IMR-90 (cell line): ENCODE measurements around the gene SULT1B1. TPM values are rescaled to one million over a fixed set of nuclear protein-coding genes. Genes with fewer than 3 reads are reported as not detected.

Experiments used
- ATAC-seq: fragments of 200-7000 bp; cut with Tn5 transposase; 2 replicates; pipeline ENCODE4 v1.9.1; 2020; ENCODE audit warnings: low read depth, mild to moderate bottlenecking, moderate library complexity
- BruUV-seq: library from RNA; stranded (reverse); fragments of 400-500 nt; replicated peaks from 2 replicates; lab custom pipeline; 2021; lab: Mats Ljungman, UMichigan
- CTCF ChIA-PET: fragments of 300-600 bp; formaldehyde crosslinking; extraction: SDS; loops from one replicate; lab custom pipeline; 2021; ENCODE audit warnings: antibody characterized with exemption; lab: Yijun Ruan, JAX
- POLR2A ChIA-PET: fragments of 300-600 bp; sonication (Branson Sonifier 250); formaldehyde crosslinking; loops from one replicate; lab custom pipeline; 2022; ENCODE audit warnings: antibody characterized with exemption; ENCODE audit not compliant: unreplicated experiment; lab: Charles Lee
- DNase-seq: peaks from one replicate; pipeline ENCODE4 v3.0.0; 2013
- H2AFZ ChIP-seq: replicated peaks from 2 replicates; pipeline ENCODE3; 2013; ENCODE audit warnings: low read length, mild to moderate bottlenecking; ENCODE audit not compliant: poor library complexity
- H2AK5ac ChIP-seq: 2 replicates; pipeline ENCODE4 v1.6.1; 2013; ENCODE audit warnings: low read depth, low read length, inconsistent platforms
- H2AK9ac ChIP-seq: replicated peaks from 2 replicates; pipeline ENCODE3; 2013; ENCODE audit warnings: mild to moderate bottlenecking, low read depth, low read length, moderate library complexity; ENCODE audit not compliant: poor library complexity
- H2BK120ac ChIP-seq: 2 replicates; pipeline ENCODE4 v1.6.1; 2013; ENCODE audit warnings: low read depth, low read length, inconsistent platforms
- H2BK15ac ChIP-seq: 3 replicates; pipeline ENCODE4 v1.6.1; 2013; ENCODE audit warnings: low read depth, low read length, inconsistent platforms
- H2BK20ac ChIP-seq: 2 replicates; pipeline ENCODE4 v1.6.1; 2013; ENCODE audit warnings: low read depth, mild to moderate bottlenecking, inconsistent platforms, low read length, moderate library complexity
- H2BK5ac ChIP-seq: 2 replicates; pipeline ENCODE4 v1.6.1; 2013; ENCODE audit warnings: mild to moderate bottlenecking, low read depth, low read length, inconsistent platforms; ENCODE audit not compliant: poor library complexity, severe bottlenecking
- H3K14ac ChIP-seq: replicated peaks from 2 replicates; pipeline ENCODE4 v1.6.1; 2013; ENCODE audit warnings: low read depth, low read length, inconsistent platforms
- H3K18ac ChIP-seq: 2 replicates; pipeline ENCODE4 v1.6.1; 2013; ENCODE audit warnings: low read depth, low read length, control low read depth
- H3K23ac ChIP-seq: 2 replicates; pipeline ENCODE4 v1.6.1; 2013; ENCODE audit warnings: low read depth, low read length, inconsistent platforms
- H3K27ac ChIP-seq: 2 replicates; pipeline ENCODE4 v1.5.1; 2013; ENCODE audit warnings: mild to moderate bottlenecking, control low read depth, low read length; ENCODE audit not compliant: insufficient read depth
- H3K27me3 ChIP-seq: 2 replicates; pipeline ENCODE4 v1.6.1; 2013; ENCODE audit warnings: low read length; ENCODE audit not compliant: control insufficient read depth, insufficient read depth
- H3K36me3 ChIP-seq: 2 replicates; pipeline ENCODE4 v1.6.1; 2013; ENCODE audit warnings: low read length, mixed read lengths; ENCODE audit not compliant: control insufficient read depth, insufficient read depth
- H3K4ac ChIP-seq: 2 replicates; pipeline ENCODE4 v1.6.1; 2013; ENCODE audit warnings: low read depth, low read length, inconsistent platforms
- H3K4me1 ChIP-seq: 2 replicates; pipeline ENCODE4 v1.6.1; 2013; ENCODE audit warnings: low read length, mixed read lengths; ENCODE audit not compliant: control insufficient read depth, insufficient read depth
- H3K4me2 ChIP-seq: 2 replicates; pipeline ENCODE4 v1.6.1; 2013; ENCODE audit warnings: low read depth, mild to moderate bottlenecking, control low read depth, low read length, moderate library complexity
- H3K4me3 ChIP-seq: 2 replicates; pipeline ENCODE4 v1.5.1; 2013; ENCODE audit warnings: low read depth, mild to moderate bottlenecking, control low read depth, low read length, moderate library complexity; ENCODE audit not compliant: insufficient read depth
- H3K56ac ChIP-seq: 2 replicates; pipeline ENCODE4 v1.6.1; 2013; ENCODE audit warnings: low read length, inconsistent platforms; ENCODE audit not compliant: insufficient read depth; ENCODE audit errors: extremely low read depth
- H3K79me1 ChIP-seq, 2 experiments: 2 replicates each; pipeline ENCODE4 v1.6.1; 2013; ENCODE audit warnings: low read length in 2 of 2, inconsistent platforms in 1 of 2, low read depth in 1 of 2
- H3K9ac ChIP-seq: 2 replicates; pipeline ENCODE4 v1.6.1; 2013; ENCODE audit warnings: low read depth, low read length, control low read depth
- H3K9me1 ChIP-seq: 2 replicates; pipeline ENCODE4 v1.6.1; 2013; ENCODE audit warnings: low read length, inconsistent platforms; ENCODE audit not compliant: insufficient read depth
- H3K9me3 ChIP-seq: 2 replicates; pipeline ENCODE4 v1.6.1; 2013; ENCODE audit warnings: low read length; ENCODE audit not compliant: control insufficient read depth, insufficient read depth
- H4K20me1 ChIP-seq: 2 replicates; pipeline ENCODE4 v1.6.1; 2013; ENCODE audit warnings: low read length, inconsistent platforms; ENCODE audit not compliant: insufficient read depth
- H4K5ac ChIP-seq: 2 replicates; pipeline ENCODE4 v1.6.1; 2013; ENCODE audit warnings: mild to moderate bottlenecking, low read depth, low read length, control low read depth
- H4K8ac ChIP-seq, 2 experiments: 2 replicates each; pipeline ENCODE4 v1.6.1; 2013; ENCODE audit warnings: low read depth in 2 of 2, low read length in 2 of 2, control low read depth in 1 of 2, inconsistent platforms in 1 of 2
- H4K91ac ChIP-seq: 2 replicates; pipeline ENCODE4 v1.6.1; 2013; ENCODE audit warnings: low read depth, low read length, inconsistent platforms; ENCODE audit not compliant: insufficient read depth
- BHLHE40 ChIP-seq: fragments of 150-350 bp; IDR thresholded peaks from 2 replicates; pipeline ENCODE4 v1.6.1; 2016; ENCODE audit warnings: mild to moderate bottlenecking, low read depth, low read length
- CEBPB ChIP-seq: IDR thresholded peaks from 2 replicates; pipeline ENCODE4 v1.6.1; 2012; ENCODE audit warnings: low read depth, low read length, improper control_type of control experiment
- CTCF ChIP-seq: conservative IDR thresholded peaks from 2 replicates; pipeline ENCODE4 v1.5.1; 2012; ENCODE audit warnings: mild to moderate bottlenecking, low read depth, low read length, improper control_type of control experiment
- FOS ChIP-seq: fragments of 150-350 bp; IDR thresholded peaks from 2 replicates; pipeline ENCODE4 v1.6.1; 2016; ENCODE audit warnings: low read depth, low read length
- MXI1 ChIP-seq: IDR thresholded peaks from 2 replicates; pipeline ENCODE4 v1.6.1; 2012; ENCODE audit warnings: low read depth, mild to moderate bottlenecking, low read length, moderate library complexity, borderline replicate concordance
- NFE2L2 ChIP-seq: fragments of 150-350 bp; IDR thresholded peaks from 2 replicates; pipeline ENCODE4 v1.6.1; 2016; ENCODE audit warnings: low read depth, mild to moderate bottlenecking, low read length
- RAD21 ChIP-seq: IDR thresholded peaks from 2 replicates; pipeline ENCODE4 v1.6.1; 2012; ENCODE audit warnings: low read length, improper control_type of control experiment
- RFX5 ChIP-seq: IDR thresholded peaks from 2 replicates; pipeline ENCODE4 v1.8.0; 2012; ENCODE audit warnings: low read depth, mild to moderate bottlenecking, low read length, moderate library complexity
- SMC3 ChIP-seq: fragments of 150-350 bp; IDR thresholded peaks from 2 replicates; pipeline ENCODE4 v1.6.1; 2016; ENCODE audit warnings: low read depth, mild to moderate bottlenecking, antibody characterized with exemption, low read length, moderate library complexity
- dilution Hi-C: fragments of 300-500 bp; cut with HindIII; formaldehyde crosslinking; loops from one replicate; pipeline ENCODE4 v1.14.3; 2018; ENCODE audit warnings: low sequenced_read_pairs; ENCODE audit not compliant: unreplicated experiment
- in situ Hi-C: fragments of 300-500 bp; cut with MboI; formaldehyde crosslinking; loops from 3 replicates; pipeline ENCODE4 v1.14.3; 2019; ENCODE audit warnings: low sequenced_read_pairs, inconsistent platforms, mixed read lengths
- intact Hi-C: fragments of 100-400 bp; cut with micrococcal nuclease; formaldehyde crosslinking; loops from 2 replicates; pipeline ENCODE4 v1.10.0; 2022
- polyA plus RNA-seq, 3 experiments: library from polyadenylated mRNA; depleted of rRNA; stranded (reverse); fragments of >200 nt; gene quantifications; 2 replicates each; pipeline ENCODE4 v1.2.3, GENCODE V29; 2012; ENCODE audit warnings: low replicate concordance in 1 of 3
- total RNA-seq: library from RNA; depleted of rRNA; stranded (reverse); fragments of >200 nt; gene quantifications from 2 replicates; pipeline ENCODE4 v1.2.3, GENCODE V29; 2012
- TF ChIP-seq, protein P1 (sequence below): fragments of 150-350 bp; IDR thresholded peaks from 2 replicates; pipeline ENCODE4 v1.6.1; 2017; ENCODE audit warnings: mild to moderate bottlenecking, antibody characterized with exemption, low read length, low read depth

SULT1B1 gene
- total and polyA plus RNA-seq, 2 of the 4 experiments (the other 2 are of a cell fraction) = 0.05 to 0.18 TPM

DNA sequence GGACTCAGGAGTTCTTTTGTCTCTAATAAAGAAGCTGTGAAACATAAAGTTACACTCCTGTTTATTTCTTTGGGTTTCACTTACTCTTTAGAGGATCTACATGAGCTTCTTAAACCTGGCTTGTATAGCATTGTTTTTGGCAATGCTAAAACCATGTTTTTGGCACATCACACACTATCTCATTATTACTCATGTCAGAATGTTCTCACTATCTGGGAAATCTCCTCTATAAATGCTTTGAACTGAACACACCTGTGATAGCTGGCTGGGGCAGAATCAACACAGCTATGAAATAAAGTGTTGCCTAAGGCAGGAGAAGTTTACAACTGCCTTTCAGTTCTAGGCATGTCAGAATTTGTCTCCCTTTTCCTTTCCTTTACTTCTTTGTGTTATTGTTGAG lies 52.6 kb downstream of the SULT1B1 start:
- H3K9ac ChIP-seq = no peak overlapping the region
- H3K27me3 ChIP-seq = no peaks in the 10 kb centered on the region
- H3K4me3 ChIP-seq = no peak overlapping the region
- POLR2A ChIA-PET = no interaction called here
- H2AFZ ChIP-seq = no peak overlapping the region
- H3K23ac ChIP-seq = no peak overlapping the region
- BruUV-seq = no TSS peak
- no peak overlapping the region for H2BK15ac ChIP-seq
- no peak overlapping the region for H3K14ac ChIP-seq
- H3K9me1 ChIP-seq = no peaks in the 10 kb centered on the region
- no peak overlapping the region for H3K27ac ChIP-seq
- TF ChIP-seq, protein P1, sequence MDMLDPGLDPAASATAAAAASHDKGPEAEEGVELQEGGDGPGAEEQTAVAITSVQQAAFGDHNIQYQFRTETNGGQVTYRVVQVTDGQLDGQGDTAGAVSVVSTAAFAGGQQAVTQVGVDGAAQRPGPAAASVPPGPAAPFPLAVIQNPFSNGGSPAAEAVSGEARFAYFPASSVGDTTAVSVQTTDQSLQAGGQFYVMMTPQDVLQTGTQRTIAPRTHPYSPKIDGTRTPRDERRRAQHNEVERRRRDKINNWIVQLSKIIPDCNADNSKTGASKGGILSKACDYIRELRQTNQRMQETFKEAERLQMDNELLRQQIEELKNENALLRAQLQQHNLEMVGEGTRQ = no peak
- no peak for TF ChIP-seq CEBPB
- no peak for TF ChIP-seq MXI1
- TF ChIP-seq NFE2L2 = no peak
- TF ChIP-seq FOS = no peak
- no peak for TF ChIP-seq CTCF
- no peak for TF ChIP-seq BHLHE40
- TF ChIP-seq SMC3 = no peak
- no peak for TF ChIP-seq RFX5
- TF ChIP-seq RAD21 = no peak
- dilution Hi-C loops = no loop called here
- H4K8ac ChIP-seq = no peak overlapping the region
- DNase-seq (no peak), ATAC-seq (no peak)
- no peak overlapping the region for H4K91ac ChIP-seq
- no peaks in the 10 kb centered on the region for H3K9me3 ChIP-seq
- H4K20me1 ChIP-seq = no peaks in the 10 kb centered on the region
- no peak overlapping the region for H4K5ac ChIP-seq
- H2BK120ac ChIP-seq = no peak overlapping the region
- H2BK20ac ChIP-seq = no peak overlapping the region
- intact Hi-C loops = no loop called here
- H3K56ac ChIP-seq = no peak overlapping the region
- no peaks in the 10 kb centered on the region for H3K36me3 ChIP-seq
- in situ Hi-C loops = no loop called here
- no peak overlapping the region for H3K18ac ChIP-seq
- H2AK5ac ChIP-seq = no peak overlapping the region
- no peak overlapping the region for H2AK9ac ChIP-seq
- no peaks in the 10 kb centered on the region for H3K79me1 ChIP-seq
- H2BK5ac ChIP-seq = no peak overlapping the region
- no peak overlapping the region for H3K4ac ChIP-seq
- H3K4me2 ChIP-seq = no peak overlapping the region
- no peaks in the 10 kb centered on the region for H3K4me1 ChIP-seq
- CTCF ChIA-PET = no interaction called here
